Measurements from ENCODE around the gene ERGIC1.
"Not testable (repeated sequence)": the region's sequence is repeated elsewhere in the genome, so short reads cannot be mapped to it uniquely, and the experiment has no call there.

ERGIC1 gene

GRCh38 chr5:172849606-172850453 lies 15.8 kb downstream of the ERGIC1 start:
- peak; percentile 75 for DNase-seq (ENCODE audit: extremely low read depth, insufficient read length)
- Histone ChIP-seq H3K4me3 (replicated peaks; ENCODE audit: low read depth, low read length) (no peak overlapping the region; the same call in 1 of the 2 replicates), H3K27me3 (replicated peaks; ENCODE audit: control insufficient read depth, insufficient read depth, low read length) (no peaks in the 10 kb centered on the region), H3K36me3 (ENCODE audit: control insufficient read depth, insufficient read depth, low read length) (peaks cover 1% of the 10 kb centered on the region)
- no peak for TF ChIP-seq CTCF (IDR thresholded peaks at IDR 0.05; ENCODE audit: insufficient read depth, low read length, poor library complexity, severe bottlenecking)

GRCh38 chr5:172850454-172850797 lies 16.4 kb downstream of the ERGIC1 start:
- Histone ChIP-seq H3K36me3 (ENCODE audit: control insufficient read depth, insufficient read depth, low read length) (peaks cover 4% of the 10 kb centered on the region), H3K4me3 (replicated peaks; ENCODE audit: low read depth, low read length) (no peak overlapping the region), H3K27me3 (replicated peaks; ENCODE audit: control insufficient read depth, insufficient read depth, low read length) (no peaks in the 10 kb centered on the region)
- TF ChIP-seq CTCF (IDR thresholded peaks at IDR 0.05; ENCODE audit: insufficient read depth, low read length, poor library complexity, severe bottlenecking) = no peak
- no peak for DNase-seq (ENCODE audit: extremely low read depth, insufficient read length)

- not testable (repeated sequence) for H3K4me3 ChIP-seq (replicated peaks; ENCODE audit: low read depth, low read length); H3K36me3 ChIP-seq (ENCODE audit: control insufficient read depth, insufficient read depth, low read length); DNase-seq (ENCODE audit: extremely low read depth, insufficient read length); H3K27me3 ChIP-seq (replicated peaks; ENCODE audit: control insufficient read depth, insufficient read depth, low read length)
Measured at GRCh38 chr5:172851254-172851653, 17.2 kb downstream of the ERGIC1 start.

GRCh38 chr5:172852490-172853354 lies 18.7 kb downstream of the ERGIC1 start:
- no peak for DNase-seq (ENCODE audit: extremely low read depth, insufficient read length)

GRCh38 chr5:172853355-172853975 lies 19.4 kb downstream of the ERGIC1 start:
- Histone ChIP-seq H3K4me3 (replicated peaks; ENCODE audit: low read depth, low read length) (no peak overlapping the region), H3K27me3 (replicated peaks; ENCODE audit: control insufficient read depth, insufficient read depth, low read length) (no peaks in the 10 kb centered on the region), H3K36me3 (ENCODE audit: control insufficient read depth, insufficient read depth, low read length) (peaks cover 9% of the 10 kb centered on the region)
- no peak for DNase-seq (ENCODE audit: extremely low read depth, insufficient read length)
- TF ChIP-seq CTCF (IDR thresholded peaks at IDR 0.05; ENCODE audit: insufficient read depth, low read length, poor library complexity, severe bottlenecking) = no peak

More at GRCh38 chr5:172852490-172853354, 18.7 kb downstream of the ERGIC1 start:
- H3K4me3 ChIP-seq (replicated peaks; ENCODE audit: low read depth, low read length) = no peak overlapping the region
- no peaks in the 10 kb centered on the region for H3K27me3 ChIP-seq (replicated peaks; ENCODE audit: control insufficient read depth, insufficient read depth, low read length)
- TF ChIP-seq CTCF (IDR thresholded peaks at IDR 0.05; ENCODE audit: insufficient read depth, low read length, poor library complexity, severe bottlenecking) = no peak
- peaks cover 6% of the 10 kb centered on the region for H3K36me3 ChIP-seq (ENCODE audit: control insufficient read depth, insufficient read depth, low read length)
